Measurements from ENCODE around the gene SGPL1.

The SGPL1 gene

GRCh38 chr10:70902661-70903261, 87.0 kb downstream of the SGPL1 start:
- FAIRE-seq: no peak

GRCh38 chr10:70903262-70903921, 87.6 kb downstream of the SGPL1 start:
- DNase-seq (ENCODE audit: low spot score) (peak; percentile 84), FAIRE-seq (peak; percentile 95)

More at GRCh38 chr10:70902661-70903261, 87.0 kb downstream of the SGPL1 start:
- no peak for DNase-seq (ENCODE audit: low spot score)

GRCh38 chr10:70905071-70906021, 89.6 kb downstream of the SGPL1 start:
- DNase-seq (ENCODE audit: low spot score): no peak
- no peak for FAIRE-seq

GRCh38 chr10:70906031-70906783, 90.5 kb downstream of the SGPL1 start:
- FAIRE-seq (no peak), DNase-seq (ENCODE audit: low spot score) (no peak)

GRCh38 chr10:70906953-70907636, 91.3 kb downstream of the SGPL1 start:
- DNase-seq (ENCODE audit: low spot score): no peak
- no peak for FAIRE-seq

- DNase-seq (ENCODE audit: low spot score) (no peak), FAIRE-seq (no peak)
Measured at GRCh38 chr10:70907637-70908405, 92.1 kb downstream of the SGPL1 start.

GRCh38 chr10:70908406-70909296, 92.9 kb downstream of the SGPL1 start:
- DNase-seq (ENCODE audit: low spot score) (no peak), FAIRE-seq (no peak)

- DNase-seq (ENCODE audit: low spot score): no peak
- FAIRE-seq: no peak
Measured at GRCh38 chr10:70909326-70909935, 93.7 kb downstream of the SGPL1 start.

- FAIRE-seq: peak; percentile 35
Measured at GRCh38 chr10:70910486-70911341, 95.0 kb downstream of the SGPL1 start.

GRCh38 chr10:70911386-70911785, 95.6 kb downstream of the SGPL1 start:
- DNase-seq (ENCODE audit: low spot score) (no peak), FAIRE-seq (no peak)

More at GRCh38 chr10:70910486-70911341, 95.0 kb downstream of the SGPL1 start:
- DNase-seq (ENCODE audit: low spot score): no peak

GRCh38 chr10:70912556-70912955, 96.8 kb downstream of the SGPL1 start:
- FAIRE-seq: no peak
- DNase-seq (ENCODE audit: low spot score): no peak

- no peak for DNase-seq (ENCODE audit: low spot score)
- no peak for FAIRE-seq
Measured at GRCh38 chr10:70913191-70913892, 97.6 kb downstream of the SGPL1 start.

- FAIRE-seq (no peak), DNase-seq (ENCODE audit: low spot score) (no peak)
Measured at GRCh38 chr10:70913893-70914240, 98.1 kb downstream of the SGPL1 start.

GRCh38 chr10:70914316-70914864, 98.6 kb downstream of the SGPL1 start:
- DNase-seq (ENCODE audit: low spot score): no peak
- no peak for FAIRE-seq

- FAIRE-seq (no peak), DNase-seq (ENCODE audit: low spot score) (no peak)
Measured at GRCh38 chr10:70915206-70915605, 99.5 kb downstream of the SGPL1 start.

GRCh38 chr10:70915806-70916205, 100.1 kb downstream of the SGPL1 start:
- no peak for FAIRE-seq
- DNase-seq (ENCODE audit: low spot score): no peak

GRCh38 chr10:70916241-70916640, 100.5 kb downstream of the SGPL1 start:
- no peak for FAIRE-seq
- DNase-seq (ENCODE audit: low spot score): no peak
